ENCODE results near the gene SULT1B1.

Gene SULT1B1

GRCh38 chr4:69684804-69685203 lies 75.6 kb downstream of the SULT1B1 start:
- no peak for DNase-seq
